Lower lobe of right lung (tissue), 2 donors: ENCODE measurements around the gene CDC45. TPM values are rescaled to one million over a fixed set of nuclear protein-coding genes. Genes with fewer than 3 reads are reported as not detected.

Experiments
- ATAC-seq, 2 donors: fragments of 200-7000 bp; cut with Tn5 transposase; one replicate each; pipeline ENCODE4 v1.9.1; 2020 to 2022; ENCODE audit warnings: mild to moderate bottlenecking in 2 of 2, moderate library complexity in 2 of 2
- DNase-seq: peaks from one replicate; pipeline ENCODE4 v3.0.0-alpha.2; 2020
- H3K27ac ChIP-seq: fragments of 200-600 bp; one replicate; pipeline ENCODE4 v1.8.0; 2022
- H3K27me3 ChIP-seq: fragments of 200-600 bp; one replicate; pipeline ENCODE4 v1.8.0; 2022; ENCODE audit warnings: low read depth
- H3K36me3 ChIP-seq: fragments of 200-600 bp; one replicate; pipeline ENCODE4 v1.8.0; 2022; ENCODE audit warnings: mild to moderate bottlenecking
- H3K4me1 ChIP-seq: fragments of 200-600 bp; one replicate; pipeline ENCODE4 v1.8.0; 2022
- H3K4me3 ChIP-seq: fragments of 200-600 bp; one replicate; pipeline ENCODE4 v1.8.0; 2022; ENCODE audit warnings: mild to moderate bottlenecking
- H3K9me3 ChIP-seq: fragments of 200-600 bp; one replicate; pipeline ENCODE4 v1.8.0; 2022
- intact Hi-C: fragments of 100-400 bp; cut with DNase I; formaldehyde crosslinking; loops from one replicate; pipeline ENCODE4 v1.11.0; 2022
- total RNA-seq: library from RNA; stranded (reverse); fragmentation: NEBNext Ultra II Directional; extraction: Animal tissue kit (Norgen Biotek cat#: 25700); gene quantifications from one replicate; pipeline ENCODE4 v1.2.1, GENCODE V29; 2021
- TF ChIP-seq, protein P1 (sequence below): fragments of 200-600 bp; IDR thresholded peaks from one replicate; pipeline ENCODE4 v1.8.0; 2022; ENCODE audit warnings: antibody characterized with exemption, mild to moderate bottlenecking
- donor health status: DM: no; HTN: yes; CAD: no; lungs with severe emphysema.

Gene CDC45
- total RNA-seq, 1 donor from 2014 or later: 1.4 TPM

DNA sequence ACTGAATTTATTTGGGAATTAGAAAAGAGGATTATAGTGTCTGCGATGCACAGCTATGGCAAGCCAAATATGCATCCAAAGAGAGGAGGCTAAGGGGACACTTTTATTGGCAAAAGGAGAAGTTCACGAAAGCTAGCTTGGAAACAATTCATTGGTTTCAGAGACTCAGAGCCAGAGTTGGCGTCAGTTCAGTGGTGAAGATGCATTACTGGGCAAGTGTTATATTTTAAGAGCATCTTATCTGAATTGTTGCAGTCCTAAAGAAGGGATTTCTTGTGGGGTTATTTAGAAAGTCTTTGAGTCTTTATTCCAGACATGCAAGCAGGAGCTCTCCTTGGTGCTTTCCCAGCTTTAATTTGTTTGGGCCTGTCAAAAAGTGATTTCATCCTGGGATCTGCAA lies 29.5 kb downstream of the CDC45 start:
- no peaks in the 10 kb centered on the region for H3K4me1 ChIP-seq
- no peak overlapping the region for H3K27ac ChIP-seq
- H3K4me3 ChIP-seq: no peak overlapping the region
- H3K36me3 ChIP-seq: no peaks in the 10 kb centered on the region
- ATAC-seq: no peak
- intact Hi-C loops: no loop called here
- H3K9me3 ChIP-seq: no peaks in the 10 kb centered on the region
- H3K27me3 ChIP-seq: no peaks in the 10 kb centered on the region
- DNase-seq: no peak
- TF ChIP-seq, protein P1, sequence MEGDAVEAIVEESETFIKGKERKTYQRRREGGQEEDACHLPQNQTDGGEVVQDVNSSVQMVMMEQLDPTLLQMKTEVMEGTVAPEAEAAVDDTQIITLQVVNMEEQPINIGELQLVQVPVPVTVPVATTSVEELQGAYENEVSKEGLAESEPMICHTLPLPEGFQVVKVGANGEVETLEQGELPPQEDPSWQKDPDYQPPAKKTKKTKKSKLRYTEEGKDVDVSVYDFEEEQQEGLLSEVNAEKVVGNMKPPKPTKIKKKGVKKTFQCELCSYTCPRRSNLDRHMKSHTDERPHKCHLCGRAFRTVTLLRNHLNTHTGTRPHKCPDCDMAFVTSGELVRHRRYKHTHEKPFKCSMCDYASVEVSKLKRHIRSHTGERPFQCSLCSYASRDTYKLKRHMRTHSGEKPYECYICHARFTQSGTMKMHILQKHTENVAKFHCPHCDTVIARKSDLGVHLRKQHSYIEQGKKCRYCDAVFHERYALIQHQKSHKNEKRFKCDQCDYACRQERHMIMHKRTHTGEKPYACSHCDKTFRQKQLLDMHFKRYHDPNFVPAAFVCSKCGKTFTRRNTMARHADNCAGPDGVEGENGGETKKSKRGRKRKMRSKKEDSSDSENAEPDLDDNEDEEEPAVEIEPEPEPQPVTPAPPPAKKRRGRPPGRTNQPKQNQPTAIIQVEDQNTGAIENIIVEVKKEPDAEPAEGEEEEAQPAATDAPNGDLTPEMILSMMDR: no peak

DNA sequence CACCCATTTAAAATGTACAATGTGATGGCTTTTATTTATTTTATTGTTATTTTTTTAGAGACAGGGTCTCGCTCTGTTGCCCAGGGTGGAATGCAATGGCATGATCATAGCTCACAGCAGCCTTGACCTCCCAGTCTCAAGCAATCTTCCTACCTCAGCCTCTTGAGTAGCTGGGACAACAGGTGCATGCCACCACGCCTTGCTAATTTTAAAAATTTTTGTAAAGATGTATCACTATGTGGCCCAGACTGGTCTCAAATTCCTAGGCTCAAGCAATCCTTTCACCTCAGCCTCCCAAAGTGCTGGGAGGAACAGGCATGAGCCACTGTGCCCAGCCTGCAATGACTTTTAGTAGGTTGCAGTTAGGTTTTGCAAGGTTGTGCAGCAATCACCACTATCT lies 30.2 kb downstream of the CDC45 start:
- TF ChIP-seq, protein P1: no peak
- no peak for ATAC-seq
- Histone ChIP-seq H3K9me3 (no peaks in the 10 kb centered on the region), H3K36me3 (no peaks in the 10 kb centered on the region), H3K27ac (no peak overlapping the region), H3K4me3 (no peak overlapping the region), H3K4me1 (no peaks in the 10 kb centered on the region), H3K27me3 (no peaks in the 10 kb centered on the region)
- intact Hi-C loops: no loop called here
- no peak for DNase-seq

DNA sequence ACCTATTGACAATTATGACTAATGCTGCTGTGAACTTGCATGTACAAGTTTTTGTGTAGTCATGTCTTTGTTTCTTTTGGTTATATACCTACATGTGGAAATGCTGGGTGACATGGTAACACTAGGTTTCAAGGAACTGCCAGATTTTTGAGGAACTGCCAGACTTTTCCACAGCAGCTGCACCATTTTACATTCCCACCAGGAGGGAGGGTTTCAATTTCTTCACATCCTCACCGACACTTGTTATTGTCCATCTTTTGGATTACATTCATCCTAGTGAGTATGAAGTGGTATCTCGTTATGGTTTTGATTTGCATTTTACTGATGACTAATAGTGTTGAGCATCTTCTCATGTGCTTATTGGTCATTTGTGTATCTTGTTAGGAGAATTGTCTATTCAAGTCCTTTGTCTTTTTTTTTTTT lies 31.2 kb downstream of the CDC45 start:
- Histone ChIP-seq H3K27me3 (no peaks in the 10 kb centered on the region), H3K9me3 (no peaks in the 10 kb centered on the region), H3K27ac (no peak overlapping the region), H3K4me3 (no peak overlapping the region), H3K4me1 (no peaks in the 10 kb centered on the region), H3K36me3 (no peaks in the 10 kb centered on the region)
- TF ChIP-seq, protein P1: no peak
- intact Hi-C loops: no loop called here
- DNase-seq (no peak), ATAC-seq (no peak)

DNA sequence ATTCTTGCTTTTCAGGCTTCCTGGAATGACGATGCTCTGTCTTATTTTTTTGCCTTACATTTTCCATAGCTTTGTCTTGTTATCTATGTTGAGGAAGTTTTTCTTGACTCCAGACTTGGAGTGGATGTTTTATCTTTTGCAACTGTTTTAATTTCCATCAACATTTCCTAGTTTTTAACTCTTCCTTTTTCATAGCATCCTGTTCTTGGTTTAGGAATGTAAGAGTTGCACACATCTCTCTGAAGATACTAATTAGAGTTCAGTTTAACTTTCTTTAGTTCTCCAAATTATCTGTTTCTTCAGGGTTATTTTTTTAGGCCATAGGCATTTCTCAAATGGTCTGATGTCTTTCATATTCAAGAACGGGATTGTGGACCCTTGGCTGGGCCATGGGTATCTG lies 34.1 kb downstream of the CDC45 start:
- DNase-seq (no peak), ATAC-seq (no peak)
- no peaks in the 10 kb centered on the region for H3K4me1 ChIP-seq
- TF ChIP-seq, protein P1: no peak
- H3K27me3 ChIP-seq: no peaks in the 10 kb centered on the region
- no peaks in the 10 kb centered on the region for H3K36me3 ChIP-seq
- no peak overlapping the region for H3K4me3 ChIP-seq
- no peaks in the 10 kb centered on the region for H3K9me3 ChIP-seq
- intact Hi-C loops: no loop called here
- no peak overlapping the region for H3K27ac ChIP-seq

DNA sequence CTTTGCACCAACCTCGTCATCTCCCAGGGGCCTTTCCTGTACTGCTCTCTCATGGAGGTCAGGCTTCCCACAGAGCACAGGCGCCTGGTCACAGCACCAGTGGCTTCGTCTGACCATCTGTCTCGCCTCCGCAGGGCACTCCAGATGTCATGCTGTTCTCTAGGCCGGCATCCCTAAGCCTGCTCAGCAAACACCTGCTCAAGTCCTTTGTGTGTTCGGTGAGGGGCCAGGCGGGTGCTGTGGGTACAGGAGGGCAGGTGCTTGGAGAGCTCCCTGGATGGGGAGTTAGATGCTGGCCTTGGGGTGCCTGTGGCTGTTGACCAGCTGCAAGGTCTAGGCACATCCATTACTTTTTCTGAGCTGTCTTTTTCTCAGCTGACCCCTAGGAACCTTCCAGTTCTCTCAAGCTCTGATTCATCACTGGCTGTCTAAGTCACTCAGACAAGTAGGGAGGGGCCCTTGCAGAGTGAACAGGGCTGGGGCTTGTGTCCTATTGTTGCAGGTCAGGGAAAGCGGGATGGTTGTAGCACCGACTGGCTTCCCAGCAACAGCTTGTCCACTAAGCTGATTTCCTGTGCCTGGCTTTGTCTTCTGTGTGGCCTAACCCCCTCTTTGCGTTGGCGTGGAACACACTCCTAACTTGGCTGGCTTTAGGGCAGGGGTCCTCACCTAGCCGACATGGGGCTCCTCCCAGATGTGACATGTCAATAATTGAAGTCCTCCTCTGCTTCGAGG lies 35.3 kb downstream of the CDC45 start:
- no peaks in the 10 kb centered on the region for H3K9me3 ChIP-seq
- no peak overlapping the region for H3K4me3 ChIP-seq
- no peak overlapping the region for H3K27ac ChIP-seq
- intact Hi-C loops: no loop called here
- TF ChIP-seq, protein P1: no peak
- H3K36me3 ChIP-seq: no peaks in the 10 kb centered on the region
- DNase-seq: no peak
- no peaks in the 10 kb centered on the region for H3K4me1 ChIP-seq
- H3K27me3 ChIP-seq: no peaks in the 10 kb centered on the region
- ATAC-seq: no peak
